ENCODE results near the gene HSD17B12.

The HSD17B12 gene

GRCh38 chr11:43823316-43823715 is 142.8 kb downstream of the HSD17B12 start (continued):
- TF ChIP-seq TSHZ2 (CRISPR knock-in tag; IDR thresholded peaks at IDR 0.05) = no peak
- TF ChIP-seq SNAI2 (CRISPR knock-in tag; IDR thresholded peaks at IDR 0.05) = no peak
- TF ChIP-seq ZC3H10 (CRISPR knock-in tag; IDR thresholded peaks at IDR 0.05) = no peak
- no peak for TF ChIP-seq CSDC2 (CRISPR knock-in tag; IDR thresholded peaks at IDR 0.05)
- no peak for TF ChIP-seq CSRNP3 (CRISPR knock-in tag; IDR thresholded peaks at IDR 0.05)
- TF ChIP-seq ESRRG (CRISPR knock-in tag; IDR thresholded peaks at IDR 0.05) = no peak

GRCh38 chr11:43823851-43824250 is 143.3 kb downstream of the HSD17B12 start:
- TF ChIP-seq ZC3H10 (CRISPR knock-in tag; IDR thresholded peaks at IDR 0.05) (no peak), ISL1 (CRISPR knock-in tag; IDR thresholded peaks at IDR 0.05) (no peak), ZFP3 (CRISPR knock-in tag; IDR thresholded peaks at IDR 0.05) (no peak), CSRNP3 (CRISPR knock-in tag; IDR thresholded peaks at IDR 0.05) (no peak), OSR1 (CRISPR knock-in tag; IDR thresholded peaks at IDR 0.05) (no peak), TOX (CRISPR knock-in tag; IDR thresholded peaks at IDR 0.05; ENCODE audit: borderline replicate concordance) (no peak), SNAI2 (CRISPR knock-in tag; IDR thresholded peaks at IDR 0.05) (no peak), GLIS3 (CRISPR knock-in tag; IDR thresholded peaks at IDR 0.05) (no peak), ZNF8 (CRISPR knock-in tag; IDR thresholded peaks at IDR 0.05) (no peak), ESRRG (CRISPR knock-in tag; IDR thresholded peaks at IDR 0.05) (no peak), TSHZ2 (CRISPR knock-in tag; IDR thresholded peaks at IDR 0.05) (no peak), ZNF565 (CRISPR knock-in tag; conservative IDR thresholded peaks at IDR 0.05; ENCODE audit: low read depth) (no peak), RARB (CRISPR knock-in tag; IDR thresholded peaks at IDR 0.05) (no peak), TCF4 (CRISPR knock-in tag; IDR thresholded peaks at IDR 0.05; ENCODE audit: borderline replicate concordance) (no peak)
- no peak for ATAC-seq

- TF ChIP-seq ISL1 (CRISPR knock-in tag; IDR thresholded peaks at IDR 0.05) = no peak
Measured at GRCh38 chr11:43825217-43825816, 144.8 kb downstream of the HSD17B12 start.

GRCh38 chr11:43830928-43831440 is 150.4 kb downstream of the HSD17B12 start:
- ATAC-seq = peak; percentile 98
- TF ChIP-seq ZFP30 (CRISPR knock-in tag; IDR thresholded peaks at IDR 0.05) (no peak), RARB (CRISPR knock-in tag; IDR thresholded peaks at IDR 0.05) (no peak), GLIS3 (CRISPR knock-in tag; IDR thresholded peaks at IDR 0.05) (no peak), CREB5 (CRISPR knock-in tag; IDR thresholded peaks at IDR 0.05; ENCODE audit: low read depth) (no peak), ZNF8 (CRISPR knock-in tag; IDR thresholded peaks at IDR 0.05) (peak; percentile 40; the same call in 1 of the 2 replicates), OSR1 (CRISPR knock-in tag; IDR thresholded peaks at IDR 0.05) (no peak), BACH2 (CRISPR knock-in tag; IDR thresholded peaks at IDR 0.05; ENCODE audit: borderline replicate concordance) (no peak), PATZ1 (CRISPR knock-in tag; IDR thresholded peaks at IDR 0.05; ENCODE audit: borderline replicate concordance) (peak; percentile 58; the same call in 1 of the 2 replicates), ZNF565 (CRISPR knock-in tag; conservative IDR thresholded peaks at IDR 0.05; ENCODE audit: low read depth) (no peak), PPARA (CRISPR knock-in tag; IDR thresholded peaks at IDR 0.05; ENCODE audit: borderline replicate concordance) (no peak), TCF4 (CRISPR knock-in tag; IDR thresholded peaks at IDR 0.05; ENCODE audit: borderline replicate concordance) (no peak), ESRRG (CRISPR knock-in tag; IDR thresholded peaks at IDR 0.05) (no peak), ZFP3 (CRISPR knock-in tag; IDR thresholded peaks at IDR 0.05) (peak; percentile 81), CSRNP3 (CRISPR knock-in tag; IDR thresholded peaks at IDR 0.05) (no peak)

More at GRCh38 chr11:43825217-43825816, 144.8 kb downstream of the HSD17B12 start:
- ATAC-seq = peak; percentile 74
